Measurements from ENCODE around the gene SUV39H2. TPM values are rescaled to one million over a fixed set of nuclear protein-coding genes. Genes with fewer than 3 reads are reported as not detected.

The SUV39H2 gene
- total RNA-seq, 1 donor from 2014 or later, result 8.1 TPM

Other genes starting within 250 kb of the SUV39H2 start
- gene FAM107B, start 104.0 kb upstream of the SUV39H2 start, total RNA-seq, result 263 and 286 TPM in 2 replicates
- 0.49 and 0.98 TPM in 2 replicates for gene CDNF, start 40.8 kb upstream of the SUV39H2 start, total RNA-seq
- 16.7 and 20.4 TPM in 2 replicates for gene HSPA14, start 40.6 kb upstream of the SUV39H2 start, total RNA-seq
- gene MSANTD7, start 40.6 kb upstream of the SUV39H2 start, total RNA-seq, result 14.9 and 16.5 TPM in 2 replicates
- 38.0 and 43.8 TPM in 2 replicates for gene DCLRE1C, start 75.2 kb downstream of the SUV39H2 start, total RNA-seq
- gene MEIG1, start 80.5 kb downstream of the SUV39H2 start, total RNA-seq, result 0.49 and 0.54 TPM in 2 replicates
- not detected in 2 replicates for gene OLAH, start 165.1 kb downstream of the SUV39H2 start, total RNA-seq
- not detected in 2 replicates for gene ACBD7, start 209.9 kb downstream of the SUV39H2 start, total RNA-seq
- gene RPP38, start 218.5 kb downstream of the SUV39H2 start, total RNA-seq, result 21.2 and 27.9 TPM in 2 replicates

All from activated B cell treated with CpG ODN at 0.5 μM for 24 hours (primary cell).